ENCODE measurements around the gene MMP7. TPM values are rescaled to one million over a fixed set of nuclear protein-coding genes. Genes with fewer than 3 reads are reported as not detected.

MMP7 gene
- polyA plus RNA-seq, 1 donor: not detected

Other genes starting within 250 kb of the MMP7 start
- 1.0 TPM for gene BIRC3, start 213.3 kb downstream of the MMP7 start, polyA plus RNA-seq (ENCODE audit: insufficient read length)
- 42.4 TPM for gene BIRC2, start 183.5 kb downstream of the MMP7 start, polyA plus RNA-seq (ENCODE audit: insufficient read length)
- gene TMEM123, start 78.0 kb downstream of the MMP7 start, polyA plus RNA-seq (ENCODE audit: insufficient read length): 140 TPM
- gene MMP20, start 94.6 kb upstream of the MMP7 start, polyA plus RNA-seq (ENCODE audit: insufficient read length): not detected
- not detected for gene MMP27, start 175.0 kb upstream of the MMP7 start, polyA plus RNA-seq (ENCODE audit: insufficient read length)
- gene MMP8, start 194.2 kb upstream of the MMP7 start, polyA plus RNA-seq (ENCODE audit: insufficient read length): 0.04 TPM
- gene MMP10, start 249.9 kb upstream of the MMP7 start, polyA plus RNA-seq (ENCODE audit: insufficient read length): not detected

Data from forelimb muscle (tissue), 1 donor.